ENCODE measurements around the gene SRC. TPM values are rescaled to one million over a fixed set of nuclear protein-coding genes. Genes with fewer than 3 reads are reported as not detected.
"Not testable (repeated sequence)": the region's sequence is repeated elsewhere in the genome, so short reads cannot be mapped to it uniquely, and the experiment has no call there.

The SRC gene
- total RNA-seq, 1 experiment from 2014 or later = 31.4 TPM

DNA sequence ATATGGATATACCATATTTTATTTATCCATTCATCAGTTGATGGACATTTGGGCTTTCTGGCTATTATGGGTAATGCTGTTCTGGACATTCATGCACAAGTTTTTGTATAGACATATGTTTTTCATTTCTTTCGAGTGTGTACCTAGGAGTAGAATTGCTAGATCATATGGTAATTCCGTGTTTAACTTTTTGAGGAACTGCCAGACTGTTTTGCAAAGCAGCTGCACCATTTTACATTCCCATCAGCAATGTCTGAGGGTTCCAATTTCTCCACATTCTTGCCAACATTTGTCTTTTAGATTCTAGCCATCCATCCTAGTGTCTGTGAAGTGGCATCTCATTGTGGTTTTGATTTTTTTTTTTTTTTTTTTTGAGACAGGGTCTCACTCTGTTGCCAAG, 20.8 kb downstream of the SRC start:
- no peak for DNase-seq
- H3K4me3 ChIP-seq (ENCODE audit: insufficient read depth, low read depth, low read length) = no peak overlapping the region
- H3K27me3 ChIP-seq (ENCODE audit: control insufficient read depth, insufficient read depth, low read length) = no peaks in the 10 kb centered on the region
- H3K36me3 ChIP-seq (replicated peaks; ENCODE audit: control insufficient read depth, insufficient read depth, low read length) = peaks cover 5% of the 10 kb centered on the region

DNA sequence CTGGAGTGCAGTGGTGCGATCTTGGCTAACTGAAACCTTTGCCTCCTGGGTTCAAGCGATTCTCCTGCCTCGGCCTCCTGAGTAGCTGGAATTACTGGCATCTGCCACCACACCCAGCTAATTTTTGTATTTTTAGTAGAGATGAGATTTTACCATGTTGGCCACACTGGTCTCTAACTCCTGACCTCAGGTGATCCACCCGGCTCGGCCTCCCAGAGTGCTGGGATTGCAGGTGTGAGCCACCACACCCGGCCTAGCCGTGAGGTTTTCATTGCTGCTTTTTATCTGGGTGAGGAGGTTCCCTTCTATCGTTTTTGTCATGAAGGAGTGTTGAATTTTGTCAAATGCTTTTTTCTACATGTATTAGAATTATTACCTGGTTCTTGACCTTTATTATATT, 23.9 kb downstream of the SRC start:
- H3K36me3 ChIP-seq (replicated peaks; ENCODE audit: control insufficient read depth, insufficient read depth, low read length) = peaks cover 5% of the 10 kb centered on the region
- DNase-seq = no peak
- no peaks in the 10 kb centered on the region for H3K27me3 ChIP-seq (ENCODE audit: control insufficient read depth, insufficient read depth, low read length)
- H3K4me3 ChIP-seq (ENCODE audit: insufficient read depth, low read depth, low read length) = no peak overlapping the region

DNA sequence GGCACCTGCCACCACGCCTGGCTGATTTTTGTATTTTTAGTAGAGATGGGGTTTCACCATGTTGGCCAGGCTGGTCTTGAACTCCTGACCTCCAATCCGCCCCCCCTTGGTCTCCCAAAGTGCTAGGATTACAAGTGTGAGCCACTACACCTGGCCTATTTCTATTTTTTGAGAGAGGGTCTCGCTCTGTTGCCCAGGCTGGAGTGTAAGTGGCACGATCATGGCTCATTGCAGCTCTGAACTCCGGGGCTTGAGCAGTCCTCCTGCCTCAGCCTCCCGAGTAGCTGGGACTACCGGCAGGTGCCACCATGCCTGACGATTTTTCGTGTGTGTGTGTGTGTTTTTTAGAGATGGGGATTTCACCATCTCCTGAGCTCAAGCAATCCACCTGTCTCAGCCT, 25.9 kb downstream of the SRC start:
- H3K36me3 ChIP-seq (replicated peaks; ENCODE audit: control insufficient read depth, insufficient read depth, low read length); H3K27me3 ChIP-seq (ENCODE audit: control insufficient read depth, insufficient read depth, low read length); DNase-seq; H3K4me3 ChIP-seq (ENCODE audit: insufficient read depth, low read depth, low read length): not testable (repeated sequence)

DNA sequence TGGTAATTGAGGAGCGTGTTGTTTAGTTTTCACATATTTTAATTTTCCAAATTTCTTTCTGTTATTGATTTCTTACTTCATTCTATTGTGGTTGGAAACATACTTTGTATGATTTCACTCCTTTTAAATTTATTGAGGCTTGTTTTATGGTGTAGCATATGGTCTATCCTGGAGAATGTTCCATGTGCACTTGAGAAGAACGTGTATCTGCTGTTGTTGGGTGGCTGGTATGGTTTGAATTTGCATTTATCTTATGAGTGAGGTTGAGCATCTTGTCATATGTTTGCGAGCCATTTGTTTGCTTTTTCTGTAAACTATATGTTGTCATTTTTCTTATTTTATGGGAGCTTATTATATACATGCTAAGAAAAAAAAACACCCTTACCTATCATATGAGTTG, 26.5 kb downstream of the SRC start:
- H3K27me3 ChIP-seq (ENCODE audit: control insufficient read depth, insufficient read depth, low read length) = no peaks in the 10 kb centered on the region
- H3K36me3 ChIP-seq (replicated peaks; ENCODE audit: control insufficient read depth, insufficient read depth, low read length) = no peaks in the 10 kb centered on the region
- no peak for DNase-seq
- H3K4me3 ChIP-seq (ENCODE audit: insufficient read depth, low read depth, low read length) = no peak overlapping the region

DNA sequence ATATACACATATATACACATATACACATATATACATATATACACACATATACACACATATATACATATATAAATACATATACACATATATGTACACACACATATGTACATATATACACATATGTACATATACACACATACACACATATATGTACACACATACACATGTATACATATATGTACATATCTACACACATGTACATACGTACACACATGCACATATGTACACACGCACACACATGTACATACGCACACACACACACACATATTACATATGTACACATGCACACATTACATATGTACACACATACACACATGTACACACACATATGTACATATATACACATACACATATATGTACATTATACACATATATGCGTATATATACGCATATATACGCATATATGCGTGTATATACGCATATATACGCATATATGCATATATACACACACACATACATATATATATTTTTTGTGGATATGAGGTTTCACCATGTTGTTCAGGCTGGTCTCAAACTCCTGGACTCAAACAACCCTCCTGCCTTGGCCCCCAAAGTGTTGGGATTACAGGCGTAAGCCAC, 27.2 kb downstream of the SRC start:
- Histone ChIP-seq H3K4me3 (ENCODE audit: insufficient read depth, low read depth, low read length) (no peak overlapping the region), H3K36me3 (replicated peaks; ENCODE audit: control insufficient read depth, insufficient read depth, low read length) (no peaks in the 10 kb centered on the region), H3K27me3 (ENCODE audit: control insufficient read depth, insufficient read depth, low read length) (no peaks in the 10 kb centered on the region)
- no peak for DNase-seq

DNA sequence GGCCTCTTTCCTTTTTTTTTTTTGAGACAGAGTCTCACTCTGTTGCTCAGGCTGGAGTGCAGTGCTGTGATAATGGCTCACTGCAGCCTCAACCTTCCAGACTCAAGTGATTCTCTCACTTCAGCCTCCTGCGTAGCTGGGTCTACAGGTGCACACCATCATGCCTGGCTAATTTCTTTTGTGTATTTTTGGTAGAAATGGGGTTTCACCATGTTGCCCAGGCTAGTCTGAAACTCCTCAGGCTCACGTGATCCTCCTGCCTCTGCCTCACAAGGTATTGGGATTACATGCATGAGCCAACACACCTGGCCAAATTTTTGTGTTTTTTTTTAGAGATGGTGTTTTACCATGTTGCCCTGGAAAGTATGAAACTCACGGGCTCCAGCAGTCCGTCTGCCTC, 29.3 kb downstream of the SRC start:
- H3K4me3 ChIP-seq (ENCODE audit: insufficient read depth, low read depth, low read length) = no peak overlapping the region
- no peaks in the 10 kb centered on the region for H3K36me3 ChIP-seq (replicated peaks; ENCODE audit: control insufficient read depth, insufficient read depth, low read length)
- H3K27me3 ChIP-seq (ENCODE audit: control insufficient read depth, insufficient read depth, low read length) = no peaks in the 10 kb centered on the region
- no peak for DNase-seq

DNA sequence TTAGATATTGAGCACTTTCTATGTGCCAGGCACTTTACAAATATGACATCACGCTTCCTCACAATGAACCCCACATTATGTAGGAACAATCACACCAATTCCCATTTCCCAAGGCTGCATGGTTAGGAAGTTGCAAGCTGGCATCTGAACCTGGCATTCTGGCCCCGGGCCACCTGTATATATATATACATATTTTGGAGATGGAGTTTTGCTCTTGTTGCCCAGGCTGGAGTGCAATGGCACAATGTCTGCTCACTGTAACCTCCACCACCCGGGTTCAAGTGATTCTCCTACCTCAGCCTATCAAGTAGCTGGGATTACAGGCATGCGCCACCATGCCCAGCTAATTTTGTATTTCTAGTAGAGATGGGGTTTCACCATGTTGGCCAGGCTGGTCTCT, 30.4 kb downstream of the SRC start:
- no peak for DNase-seq
- no peaks in the 10 kb centered on the region for H3K36me3 ChIP-seq (replicated peaks; ENCODE audit: control insufficient read depth, insufficient read depth, low read length)
- no peak overlapping the region for H3K4me3 ChIP-seq (ENCODE audit: insufficient read depth, low read depth, low read length)

DNA sequence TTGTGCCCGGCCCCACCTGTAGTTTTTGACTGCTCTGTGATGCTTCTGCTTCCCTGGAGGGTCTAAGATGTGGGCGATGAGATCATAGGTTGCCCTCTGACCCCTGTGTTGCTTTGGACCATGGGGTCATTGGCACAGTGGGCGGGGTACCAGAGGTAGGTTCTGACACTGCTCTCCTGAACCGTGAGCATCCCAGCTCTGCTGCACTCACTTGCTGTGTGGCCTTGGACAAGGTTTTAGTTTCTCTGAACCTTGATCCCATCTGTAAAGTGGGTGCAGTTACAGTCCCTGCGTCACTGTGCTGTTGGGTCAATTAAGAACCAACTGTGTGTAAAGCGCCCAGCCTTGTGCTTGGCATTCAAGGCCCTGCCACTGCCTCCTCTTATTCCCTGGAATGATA, 30.9 kb downstream of the SRC start:
- Histone ChIP-seq H3K4me3 (ENCODE audit: insufficient read depth, low read depth, low read length) (no peak overlapping the region), H3K36me3 (replicated peaks; ENCODE audit: control insufficient read depth, insufficient read depth, low read length) (no peaks in the 10 kb centered on the region), H3K27me3 (ENCODE audit: control insufficient read depth, insufficient read depth, low read length) (no peaks in the 10 kb centered on the region)
- no peak for DNase-seq

More for the DNA sequence above, 30.4 kb downstream of the SRC start:
- no peaks in the 10 kb centered on the region for H3K27me3 ChIP-seq (ENCODE audit: control insufficient read depth, insufficient read depth, low read length)

DNA sequence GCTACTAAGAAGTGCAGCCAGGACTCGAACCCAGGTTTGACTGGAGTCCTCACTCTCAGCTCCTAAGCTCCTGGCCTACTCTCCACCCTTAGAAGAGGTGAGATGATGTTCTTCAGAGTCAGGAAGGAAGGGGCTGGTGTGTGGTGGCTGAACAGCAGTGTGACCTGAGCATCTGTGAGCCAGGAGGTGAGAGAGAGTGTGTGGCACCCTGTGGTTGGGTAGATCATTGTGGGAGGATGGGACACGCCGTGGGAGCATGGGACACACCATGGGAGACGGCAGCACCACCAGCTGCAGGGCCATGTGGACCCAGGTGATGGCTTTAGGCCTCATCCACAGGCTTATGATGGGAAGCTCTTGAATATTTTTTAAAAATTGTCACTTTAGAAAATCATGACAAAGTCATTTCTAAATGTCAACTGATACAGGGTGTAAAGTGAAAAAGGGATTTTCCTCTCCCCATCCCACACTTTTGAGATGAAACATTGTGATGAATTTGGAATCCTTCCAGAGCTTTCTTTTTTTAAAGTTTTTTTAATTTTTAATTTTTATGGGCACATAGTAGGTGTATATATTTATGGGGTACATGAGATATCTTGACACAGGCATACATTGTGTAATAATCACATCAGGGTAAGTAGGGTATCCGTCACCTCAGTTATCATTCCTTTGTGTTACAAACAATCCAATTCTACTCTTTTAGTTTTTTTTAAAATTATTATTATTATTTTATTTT, 31.6 kb downstream of the SRC start:
- no peak for DNase-seq
- Histone ChIP-seq H3K27me3 (ENCODE audit: control insufficient read depth, insufficient read depth, low read length) (no peaks in the 10 kb centered on the region), H3K36me3 (replicated peaks; ENCODE audit: control insufficient read depth, insufficient read depth, low read length) (no peaks in the 10 kb centered on the region), H3K4me3 (ENCODE audit: insufficient read depth, low read depth, low read length) (no peak overlapping the region)

DNA sequence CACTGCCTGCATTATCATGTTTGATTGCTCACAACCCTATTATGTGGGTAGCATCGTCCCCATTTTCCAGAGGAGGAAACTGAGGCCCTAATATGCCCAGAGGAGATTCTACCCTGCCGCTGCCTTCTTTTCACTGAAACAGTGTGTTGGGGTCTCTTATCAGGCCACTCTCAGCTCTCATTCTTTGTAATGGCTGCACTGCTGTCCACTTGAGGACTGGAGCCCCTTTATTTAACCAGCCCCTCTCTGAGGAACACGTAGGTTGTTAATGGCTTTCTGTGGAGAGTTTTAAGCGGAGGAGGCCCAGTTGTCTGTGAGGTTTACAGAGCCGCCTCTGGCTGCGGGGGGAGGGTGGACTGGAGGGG, 32.5 kb downstream of the SRC start:
- H3K27me3 ChIP-seq (ENCODE audit: control insufficient read depth, insufficient read depth, low read length) = no peaks in the 10 kb centered on the region
- H3K36me3 ChIP-seq (replicated peaks; ENCODE audit: control insufficient read depth, insufficient read depth, low read length) = no peaks in the 10 kb centered on the region
- no peak for DNase-seq
- H3K4me3 ChIP-seq (ENCODE audit: insufficient read depth, low read depth, low read length) = no peak overlapping the region

DNA sequence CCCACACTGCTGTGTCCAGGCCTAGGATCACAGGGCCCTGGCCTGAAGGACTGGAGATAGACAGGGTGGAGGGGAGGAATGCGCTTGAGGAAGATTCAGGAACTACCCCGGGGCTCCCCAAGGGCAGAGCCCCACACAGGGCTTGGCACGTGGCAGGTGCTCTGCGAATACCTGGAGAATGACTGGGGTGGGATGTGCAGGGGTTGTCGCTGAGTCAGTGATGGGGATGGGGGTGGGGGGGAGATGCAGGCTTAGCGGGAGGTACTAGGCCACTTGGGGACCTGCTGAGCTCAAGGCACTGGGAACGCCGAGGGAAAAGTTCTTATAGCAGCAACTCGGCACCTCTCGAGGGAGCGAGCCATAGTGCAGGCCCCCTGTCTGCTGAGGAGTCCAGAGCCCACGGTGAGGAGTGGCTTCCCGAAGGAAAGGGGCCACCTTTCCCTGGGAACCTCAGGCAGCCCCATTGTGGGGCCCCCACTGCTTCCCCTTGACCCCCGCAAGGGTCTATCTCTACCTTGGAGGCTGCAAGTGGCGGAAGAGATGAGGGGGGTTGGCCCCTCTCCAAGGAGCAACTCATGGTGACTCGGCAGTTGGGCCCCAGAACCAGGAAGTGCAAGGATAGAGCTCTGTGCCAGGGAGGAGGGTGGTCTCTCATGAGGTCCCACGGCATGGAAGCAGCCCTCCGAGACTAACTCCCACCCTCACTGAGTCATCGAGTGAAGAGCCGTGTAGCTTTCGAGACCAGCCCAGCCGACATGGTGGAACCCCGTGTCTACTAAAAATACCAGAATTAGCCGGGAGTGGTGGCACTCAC, 33.1 kb downstream of the SRC start:
- Histone ChIP-seq H3K36me3 (replicated peaks; ENCODE audit: control insufficient read depth, insufficient read depth, low read length) (no peaks in the 10 kb centered on the region), H3K27me3 (ENCODE audit: control insufficient read depth, insufficient read depth, low read length) (no peaks in the 10 kb centered on the region), H3K4me3 (ENCODE audit: insufficient read depth, low read depth, low read length) (no peak overlapping the region)
- DNase-seq = peak; percentile 61

DNA sequence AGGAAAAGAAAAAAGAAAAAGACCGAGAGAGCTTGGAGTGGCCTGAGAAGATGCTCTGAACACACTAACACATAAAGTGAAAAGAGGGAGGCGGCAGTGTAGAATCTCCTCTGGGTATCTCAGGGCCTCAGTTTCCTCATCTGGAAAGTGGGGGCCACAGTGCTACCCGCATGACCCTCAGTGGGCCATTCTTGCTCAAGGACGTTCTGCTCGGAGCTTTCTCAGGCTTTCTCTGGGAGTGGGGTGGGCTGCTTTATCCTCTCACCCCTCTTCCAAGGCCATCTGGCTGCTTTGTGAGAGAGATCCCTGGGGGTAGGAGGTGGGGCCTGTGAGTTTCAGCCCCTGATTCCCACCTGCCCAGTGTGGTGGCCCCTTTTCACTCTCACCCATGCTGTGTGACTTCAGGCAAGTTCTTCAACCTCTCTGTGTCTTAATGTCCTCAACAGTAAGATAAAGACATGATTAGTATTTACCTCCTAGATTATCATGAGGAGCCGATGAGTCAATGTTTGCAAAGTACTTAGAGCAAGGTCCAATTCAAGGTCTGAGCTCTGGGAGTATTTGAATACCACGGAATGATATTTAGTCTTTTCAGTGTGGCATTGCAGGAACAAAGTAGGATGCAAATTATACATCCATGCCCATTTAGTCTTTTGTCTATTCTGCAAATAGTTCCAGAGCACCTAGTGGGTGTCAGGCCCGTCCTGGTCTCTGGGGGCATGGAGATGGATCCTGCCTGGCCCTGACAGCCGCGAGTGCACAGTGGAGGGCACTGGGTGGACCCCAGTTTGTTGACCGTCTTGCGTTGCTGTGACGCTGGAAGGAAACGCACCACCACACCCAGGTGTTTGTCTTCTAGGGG, 34.3 kb downstream of the SRC start:
- Histone ChIP-seq H3K36me3 (replicated peaks; ENCODE audit: control insufficient read depth, insufficient read depth, low read length) (no peaks in the 10 kb centered on the region; the same call in 1 of the 2 replicates), H3K4me3 (ENCODE audit: insufficient read depth, low read depth, low read length) (no peak overlapping the region), H3K27me3 (ENCODE audit: control insufficient read depth, insufficient read depth, low read length) (no peaks in the 10 kb centered on the region)
- peak; percentile 36 for DNase-seq

DNA sequence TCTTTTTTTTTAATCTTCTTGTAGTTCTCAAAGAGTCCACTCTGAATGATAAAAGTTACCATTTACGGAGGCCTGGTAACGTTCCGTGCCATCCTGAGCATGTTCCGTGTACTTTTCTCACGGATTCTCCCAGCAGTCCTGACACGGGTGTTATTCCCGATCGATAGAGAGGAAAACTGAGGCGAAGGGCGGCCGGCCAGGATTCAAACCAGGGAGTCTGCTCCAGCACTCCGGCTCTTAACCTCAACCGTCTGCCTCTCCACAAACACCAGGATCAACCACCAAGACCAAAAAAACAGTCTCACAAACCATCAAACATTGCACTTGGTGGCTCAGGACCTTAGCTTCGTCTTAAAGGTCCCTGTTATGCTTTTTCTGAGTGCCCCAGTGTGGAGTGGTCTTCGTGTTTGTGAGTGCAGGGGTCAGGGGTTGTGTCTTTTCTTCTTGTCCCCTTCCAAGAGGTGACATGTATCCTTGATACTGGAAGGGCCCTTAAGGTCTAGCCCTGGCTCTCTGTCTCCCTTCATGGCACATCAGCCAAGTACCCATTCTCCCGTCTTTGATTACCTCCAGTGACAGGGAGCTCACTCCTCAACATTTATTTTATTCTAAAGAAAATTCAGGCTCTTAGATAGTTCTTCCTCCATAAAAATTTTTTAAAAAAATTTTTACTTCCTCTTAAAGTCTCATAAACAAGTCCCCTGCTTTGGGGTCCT, 35.1 kb downstream of the SRC start:
- no peaks in the 10 kb centered on the region for H3K27me3 ChIP-seq (ENCODE audit: control insufficient read depth, insufficient read depth, low read length)
- H3K36me3 ChIP-seq (replicated peaks; ENCODE audit: control insufficient read depth, insufficient read depth, low read length) = peaks cover 4% of the 10 kb centered on the region
- H3K4me3 ChIP-seq (ENCODE audit: insufficient read depth, low read depth, low read length) = no peak overlapping the region
- DNase-seq = no peak
